Upper lobe of left lung (tissue), 4 donors: ENCODE data around the gene SPDYA.

Experiments
- EP300 ChIP-seq, 4 donors: sonication (generic); formaldehyde crosslinking; IDR thresholded peaks; one replicate each; pipeline ENCODE4 v1.5.1; 2017; ENCODE audit warnings: antibody characterized with exemption in 4 of 4, control low read depth in 2 of 4
- POLR2A ChIP-seq, 4 donors: fragments of 450-650 bp; IDR thresholded peaks; one replicate each; pipeline ENCODE4 v1.5.1; 2016 to 2017; ENCODE audit warnings: antibody characterized with exemption in 4 of 4, mild to moderate bottlenecking in 2 of 4
- POLR2AphosphoS5 ChIP-seq, 2 donors: sonication (generic); formaldehyde crosslinking; IDR thresholded peaks; one replicate each; pipeline ENCODE4 v1.5.1; 2017; ENCODE audit warnings: antibody characterized with exemption in 2 of 2
- TF ChIP-seq, protein P1 (sequence below), 6 experiments: fragments of 450-650 bp in 4 of 6; fragments of 200-600 bp in 2 of 6; sonication (generic) in 2 of 6; IDR thresholded peaks; one replicate each; pipeline ENCODE4 v1.5.1; 2016 to 2019; ENCODE audit warnings: antibody characterized with exemption in 6 of 6

DNA sequence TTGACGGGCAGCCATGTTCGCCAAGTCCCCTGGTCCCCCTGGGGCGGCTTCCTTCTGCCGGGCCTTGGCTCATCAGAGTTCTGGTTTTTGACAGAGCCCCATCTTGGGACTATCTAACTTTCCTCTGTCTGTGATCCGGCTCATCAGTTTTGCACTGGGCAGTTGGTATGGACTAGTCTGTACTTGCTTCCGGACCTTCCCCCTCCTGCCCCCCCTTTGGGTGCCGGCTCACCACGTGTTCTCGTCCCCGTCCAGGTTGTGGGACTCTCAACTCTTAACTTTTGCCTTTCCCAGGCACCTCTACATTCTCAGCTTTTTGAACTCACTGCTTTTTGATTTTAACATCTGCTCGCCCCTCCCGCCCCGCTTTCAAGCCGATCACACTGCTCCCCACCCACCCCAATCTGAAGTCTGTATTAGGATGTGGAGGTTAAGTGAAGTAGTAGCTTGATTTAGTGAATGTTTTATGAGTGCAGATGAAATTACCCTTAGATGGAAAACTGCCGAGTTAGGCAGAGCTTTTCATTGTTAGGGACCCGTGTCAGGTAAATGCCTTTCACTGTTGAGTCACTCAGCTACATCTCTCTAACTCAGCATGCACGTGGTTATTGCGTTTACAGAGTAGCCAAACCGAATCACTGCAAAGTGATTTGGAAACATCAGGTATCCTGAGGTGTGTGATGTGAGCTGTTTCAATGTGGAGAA, 84.7 kb downstream of the SPDYA start:
- no peak for TF ChIP-seq POLR2A (IDR thresholded peaks at IDR 0.05)
- TF ChIP-seq, protein P1, sequence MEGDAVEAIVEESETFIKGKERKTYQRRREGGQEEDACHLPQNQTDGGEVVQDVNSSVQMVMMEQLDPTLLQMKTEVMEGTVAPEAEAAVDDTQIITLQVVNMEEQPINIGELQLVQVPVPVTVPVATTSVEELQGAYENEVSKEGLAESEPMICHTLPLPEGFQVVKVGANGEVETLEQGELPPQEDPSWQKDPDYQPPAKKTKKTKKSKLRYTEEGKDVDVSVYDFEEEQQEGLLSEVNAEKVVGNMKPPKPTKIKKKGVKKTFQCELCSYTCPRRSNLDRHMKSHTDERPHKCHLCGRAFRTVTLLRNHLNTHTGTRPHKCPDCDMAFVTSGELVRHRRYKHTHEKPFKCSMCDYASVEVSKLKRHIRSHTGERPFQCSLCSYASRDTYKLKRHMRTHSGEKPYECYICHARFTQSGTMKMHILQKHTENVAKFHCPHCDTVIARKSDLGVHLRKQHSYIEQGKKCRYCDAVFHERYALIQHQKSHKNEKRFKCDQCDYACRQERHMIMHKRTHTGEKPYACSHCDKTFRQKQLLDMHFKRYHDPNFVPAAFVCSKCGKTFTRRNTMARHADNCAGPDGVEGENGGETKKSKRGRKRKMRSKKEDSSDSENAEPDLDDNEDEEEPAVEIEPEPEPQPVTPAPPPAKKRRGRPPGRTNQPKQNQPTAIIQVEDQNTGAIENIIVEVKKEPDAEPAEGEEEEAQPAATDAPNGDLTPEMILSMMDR (IDR thresholded peaks at IDR 0.05) = no peak
- TF ChIP-seq POLR2AphosphoS5 (IDR thresholded peaks at IDR 0.05) = no peak
- no peak for TF ChIP-seq EP300 (IDR thresholded peaks at IDR 0.05)
